ENCODE measurements around the gene MYBPC1.
"Not testable (repeated sequence)": the region's sequence is repeated elsewhere in the genome, so short reads cannot be mapped to it uniquely, and the experiment has no call there.

Gene MYBPC1

GRCh38 chr12:101594700-101595099 is at the start of gene MYBPC1:
MYBPC1 (plus strand) TSS chr12:101594971; CDS start chr12:101595071, 100 bp downstream.
- no peak for DNase-seq

- DNase-seq = no peak
Observed at GRCh38 chr12:101551362-101552114, 43.2 kb upstream of the MYBPC1 start.

- no peak for DNase-seq
Observed at GRCh38 chr12:101552277-101552676, 42.5 kb upstream of the MYBPC1 start.

GRCh38 chr12:101557094-101557493 is 37.7 kb upstream of the MYBPC1 start:
- no peak for DNase-seq

- not testable (repeated sequence) for DNase-seq
Observed at GRCh38 chr12:101558726-101559125, 36.0 kb upstream of the MYBPC1 start.

- no peak for DNase-seq
Observed at GRCh38 chr12:101563212-101563611, 31.6 kb upstream of the MYBPC1 start.

GRCh38 chr12:101564912-101565311 is 29.9 kb upstream of the MYBPC1 start:
- no peak for DNase-seq

GRCh38 chr12:101566318-101566717 is 28.5 kb upstream of the MYBPC1 start:
- DNase-seq = no peak

GRCh38 chr12:101567918-101568317 is 26.9 kb upstream of the MYBPC1 start:
- no peak for DNase-seq

- DNase-seq = no peak
Observed at GRCh38 chr12:101570047-101570446, 24.7 kb upstream of the MYBPC1 start.

- no peak for DNase-seq
Observed at GRCh38 chr12:101571105-101571504, 23.7 kb upstream of the MYBPC1 start.

- no peak for DNase-seq
Observed at GRCh38 chr12:101573743-101574142, 21.0 kb upstream of the MYBPC1 start.

- no peak for DNase-seq
Observed at GRCh38 chr12:101578417-101578816, 16.4 kb upstream of the MYBPC1 start.

GRCh38 chr12:101581190-101581589 is 13.6 kb upstream of the MYBPC1 start:
- no peak for DNase-seq

- no peak for DNase-seq
Observed at GRCh38 chr12:101582937-101583336, 11.8 kb upstream of the MYBPC1 start.

- DNase-seq = no peak
Observed at GRCh38 chr12:101590383-101590782, 4.4 kb upstream of the MYBPC1 start.

GRCh38 chr12:101591781-101592180 is 3.0 kb upstream of the MYBPC1 start:
- no peak for DNase-seq

GRCh38 chr12:101592448-101592847 is 2.3 kb upstream of the MYBPC1 start:
- no peak for DNase-seq

GRCh38 chr12:101592921-101593320 is 1.9 kb upstream of the MYBPC1 start:
- no peak for DNase-seq

- DNase-seq = no peak
Observed at GRCh38 chr12:101596172-101596571, 1.4 kb downstream of the MYBPC1 start.

- DNase-seq = no peak
Observed at GRCh38 chr12:101597164-101597563, 2.4 kb downstream of the MYBPC1 start.

- DNase-seq = no peak
Observed at GRCh38 chr12:101598483-101598882, 3.7 kb downstream of the MYBPC1 start.

GRCh38 chr12:101599311-101599710 is 4.5 kb downstream of the MYBPC1 start:
- no peak for DNase-seq

- DNase-seq = no peak
Observed at GRCh38 chr12:101599771-101600484, 5.2 kb downstream of the MYBPC1 start.
